GM21825 (cell line): ENCODE results near the gene PACRG.

ENCODE experiments used
- ATAC-seq: cut with Tn5 transposase; IDR thresholded peaks from one replicate; pipeline ENCODE4 v1.9.1; 2021; ENCODE audit warnings: mild to moderate bottlenecking, moderate library complexity; ENCODE audit not compliant: unreplicated experiment

The PACRG gene

DNA sequence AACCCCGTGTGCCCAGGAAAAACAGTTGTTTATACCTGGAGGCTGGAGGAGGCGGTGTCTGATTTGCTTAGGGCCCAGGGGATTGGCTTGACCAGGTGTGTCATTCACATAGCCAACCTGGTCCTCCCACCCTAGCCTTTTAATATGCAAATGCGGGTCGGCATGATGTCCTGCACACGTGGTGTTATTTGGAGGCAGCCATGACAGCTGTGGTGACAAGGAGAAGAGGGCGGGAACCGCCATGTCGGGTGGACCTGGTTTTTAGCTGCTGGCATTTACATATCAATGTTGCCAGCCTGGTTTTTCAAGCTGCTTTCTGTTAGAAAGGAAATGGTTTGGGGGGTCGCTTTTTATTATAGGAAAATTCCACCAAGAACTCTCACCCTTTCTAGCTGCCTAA, 395.3 kb downstream of the PACRG start:
- ATAC-seq: no peak

DNA sequence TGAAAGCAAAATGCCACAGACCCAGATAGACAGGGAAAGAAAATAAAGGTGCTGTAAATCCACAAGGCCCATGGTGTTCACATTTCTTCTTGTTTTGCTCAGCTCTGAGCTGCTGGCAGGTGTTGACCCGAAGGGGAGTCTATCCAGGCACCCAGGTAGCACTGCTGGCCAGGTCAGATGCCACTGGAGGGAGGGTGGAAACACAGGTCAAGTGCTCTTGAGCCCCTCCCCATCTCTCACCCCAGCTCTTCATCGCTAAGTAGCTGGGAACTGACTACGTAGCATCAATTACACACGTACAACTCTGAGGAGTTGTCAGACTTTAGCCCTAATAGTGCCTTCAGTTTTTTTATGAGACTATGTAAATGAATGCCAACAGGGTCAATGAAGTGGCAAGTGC, 399.0 kb downstream of the PACRG start:
- ATAC-seq: no peak

DNA sequence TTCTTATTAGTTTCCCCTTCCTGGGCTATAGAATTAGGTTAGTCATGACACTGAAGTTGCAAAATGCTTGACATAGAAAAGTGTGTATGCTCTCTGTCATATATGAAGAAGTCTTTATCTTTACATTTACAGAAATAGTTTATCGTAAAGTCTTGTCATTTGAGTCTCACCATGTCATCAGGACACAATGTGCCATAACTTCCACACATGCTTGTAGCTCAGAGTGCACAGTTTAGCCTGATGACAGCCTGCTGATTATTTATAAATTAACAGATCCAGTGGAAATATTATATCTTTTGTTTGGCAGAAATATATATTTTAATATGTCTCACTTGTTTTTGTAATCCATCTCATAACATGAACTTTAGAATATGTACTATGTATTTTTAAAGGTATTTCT, 399.8 kb downstream of the PACRG start:
- ATAC-seq: no peak

- no peak for ATAC-seq
These were observed 400.6 kb downstream of the PACRG start for GRCh38 chr6:163128324-163128723.

- ATAC-seq: no peak
These were observed 404.4 kb downstream of the PACRG start for GRCh38 chr6:163132050-163132750.

DNA sequence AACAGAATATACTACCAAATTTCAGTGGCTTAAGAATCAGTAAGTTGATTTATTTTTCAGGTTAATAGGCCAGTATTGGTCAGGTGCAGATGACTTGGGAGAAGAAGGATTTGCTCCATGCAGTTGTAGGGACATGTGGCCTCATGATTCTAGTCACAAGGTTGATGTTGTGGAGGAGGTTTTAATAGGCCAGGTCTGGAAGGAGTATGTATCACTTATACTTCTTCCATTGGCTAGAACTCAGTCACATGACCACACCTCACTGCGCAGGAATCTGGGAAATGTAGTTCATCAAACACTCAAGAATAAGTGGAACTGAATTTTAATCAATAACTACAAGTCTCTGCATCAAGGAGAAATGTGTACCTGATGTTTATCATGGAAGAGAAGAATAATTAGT, 405.2 kb downstream of the PACRG start:
- ATAC-seq: no peak

DNA sequence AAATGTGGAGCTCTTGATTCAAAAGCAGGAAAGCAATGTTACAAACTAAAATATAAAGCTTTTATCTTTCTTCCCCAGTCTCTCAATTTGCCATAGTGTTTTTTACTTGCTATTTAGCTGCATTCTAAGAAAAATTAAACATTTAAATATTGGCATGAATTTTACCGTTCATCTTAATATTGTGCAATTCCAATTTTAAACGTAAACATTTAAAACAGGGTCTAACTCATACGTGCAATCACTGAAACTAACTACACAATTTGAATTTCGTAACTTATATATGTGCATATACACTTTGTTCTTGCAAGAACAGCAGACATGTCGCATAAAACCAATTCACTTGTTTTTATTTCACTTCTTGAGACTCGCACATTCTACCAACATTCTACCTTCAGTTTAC, 405.9 kb downstream of the PACRG start:
- ATAC-seq: no peak

- no peak for ATAC-seq
These were observed 409.1 kb downstream of the PACRG start for GRCh38 chr6:163136681-163137397.

DNA sequence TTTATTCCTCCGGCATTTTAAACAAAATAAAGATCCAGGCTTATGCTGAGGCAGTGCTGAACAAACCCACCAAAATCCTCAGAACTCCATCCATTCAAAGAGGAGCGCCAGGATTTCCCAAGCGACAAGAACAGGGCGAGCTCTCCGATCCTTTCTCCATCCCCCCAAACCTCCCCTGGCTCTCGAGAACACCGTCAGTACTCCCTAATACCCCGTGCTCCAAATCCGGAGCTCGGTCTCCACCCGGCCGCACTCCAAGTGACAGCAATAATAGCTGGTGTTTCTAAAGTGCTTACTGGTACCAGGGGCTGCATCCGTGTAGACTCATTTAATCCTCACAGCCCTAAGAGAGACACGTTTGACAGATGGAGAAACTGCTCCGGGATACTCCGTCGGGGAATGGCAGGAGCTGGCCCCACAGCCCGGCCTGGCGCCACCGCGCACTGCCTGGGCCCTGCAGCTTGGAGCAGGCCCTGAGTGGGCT, 409.7 kb downstream of the PACRG start:
- ATAC-seq: no peak

DNA sequence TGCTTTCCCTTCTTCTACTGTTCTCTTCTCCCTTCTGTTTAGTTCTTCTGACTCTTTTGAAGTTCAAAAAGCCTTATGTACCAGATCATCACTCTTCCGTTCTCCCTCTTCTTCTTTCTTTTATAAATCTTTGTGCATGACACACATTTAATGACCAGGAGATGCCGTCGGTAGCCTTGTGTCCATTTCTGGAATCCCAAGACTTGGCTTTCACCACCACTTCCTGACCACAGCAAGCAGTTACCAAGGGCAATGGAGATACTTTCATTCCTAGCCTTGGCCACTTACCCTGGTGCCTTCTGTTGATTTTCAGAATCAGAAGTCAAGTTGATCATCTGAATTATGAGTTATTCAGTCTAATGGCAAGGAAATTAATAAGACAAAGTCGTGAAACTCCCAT, 418.3 kb downstream of the PACRG start:
- no peak for ATAC-seq

DNA sequence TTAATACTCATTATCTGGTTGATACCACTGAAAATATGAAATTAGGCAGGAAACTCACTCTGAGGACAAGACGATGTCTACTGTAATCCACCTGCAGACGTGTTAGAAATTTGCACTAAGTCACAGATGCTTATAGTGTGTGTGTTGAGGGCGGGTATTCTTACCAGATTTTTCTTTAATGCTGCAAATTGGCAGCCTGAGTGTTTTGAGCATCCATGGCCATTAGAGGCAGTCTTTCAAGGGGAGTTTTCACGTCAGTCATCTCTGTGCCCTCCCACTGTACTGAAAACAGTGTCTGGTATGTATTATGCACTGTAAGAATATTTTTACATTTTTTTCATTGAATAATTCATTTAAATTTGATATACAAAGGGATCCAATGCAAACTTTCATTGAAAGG, 420.2 kb downstream of the PACRG start:
- no peak for ATAC-seq

GRCh38 chr6:163148451-163149278, 420.9 kb downstream of the PACRG start:
- ATAC-seq: no peak

GRCh38 chr6:163149279-163149848, 421.6 kb downstream of the PACRG start:
- ATAC-seq: no peak

DNA sequence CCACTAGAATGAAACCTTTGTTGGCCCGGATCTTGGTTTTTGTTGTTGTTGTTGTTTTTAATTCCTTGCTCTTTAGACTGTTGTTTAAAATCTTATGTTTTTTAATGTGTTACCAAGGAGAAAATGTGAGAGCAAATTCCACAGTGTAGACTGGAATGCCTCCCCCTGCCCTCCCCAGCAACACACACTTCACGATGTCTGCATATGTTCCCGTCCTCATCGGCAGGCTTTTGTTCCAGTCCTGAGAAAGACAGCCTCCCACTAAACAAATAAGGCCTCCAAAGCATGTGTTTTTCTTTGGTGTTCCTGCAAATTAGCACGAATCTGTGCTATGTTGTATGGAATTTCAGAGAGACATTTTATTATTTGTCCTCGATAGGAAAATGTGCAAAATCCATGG, 423.4 kb downstream of the PACRG start:
- no peak for ATAC-seq

DNA sequence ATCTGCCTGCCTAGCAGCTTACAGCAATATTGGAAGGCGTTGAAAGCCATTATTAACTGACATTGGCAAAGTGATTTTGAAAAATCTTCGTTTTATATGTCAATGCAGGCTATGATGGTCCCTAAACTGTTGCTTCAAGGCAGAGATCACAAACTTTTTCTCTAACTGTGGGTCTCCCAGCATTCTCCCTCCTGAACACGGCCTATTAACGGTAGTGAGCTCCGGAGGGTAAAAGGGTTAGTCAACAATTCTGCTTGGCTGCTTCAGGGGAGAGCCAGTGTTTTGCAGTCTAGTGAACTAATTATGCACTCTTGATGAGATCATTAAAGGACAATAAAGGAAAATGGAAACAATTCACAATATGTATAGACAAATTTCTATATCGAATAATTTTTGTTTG, 424.9 kb downstream of the PACRG start:
- ATAC-seq: no peak

DNA sequence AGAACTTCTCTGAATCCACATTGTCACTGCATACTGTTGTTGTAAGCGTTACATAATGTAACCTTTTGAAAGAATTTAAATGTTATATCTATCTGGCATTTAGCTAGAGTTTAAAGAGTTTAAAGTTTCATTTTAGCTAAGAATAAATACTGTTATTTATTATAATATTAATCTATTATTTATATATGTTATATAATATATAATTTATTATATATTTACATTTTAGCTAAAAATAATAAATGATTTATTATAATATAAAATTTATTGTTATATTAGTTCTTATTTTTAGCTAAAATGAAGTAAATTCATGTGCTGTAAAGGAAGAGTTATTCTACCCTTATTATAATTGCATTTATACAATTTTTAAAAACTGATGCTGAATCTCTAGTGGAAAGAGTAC, 431.3 kb downstream of the PACRG start:
- ATAC-seq: no peak

DNA sequence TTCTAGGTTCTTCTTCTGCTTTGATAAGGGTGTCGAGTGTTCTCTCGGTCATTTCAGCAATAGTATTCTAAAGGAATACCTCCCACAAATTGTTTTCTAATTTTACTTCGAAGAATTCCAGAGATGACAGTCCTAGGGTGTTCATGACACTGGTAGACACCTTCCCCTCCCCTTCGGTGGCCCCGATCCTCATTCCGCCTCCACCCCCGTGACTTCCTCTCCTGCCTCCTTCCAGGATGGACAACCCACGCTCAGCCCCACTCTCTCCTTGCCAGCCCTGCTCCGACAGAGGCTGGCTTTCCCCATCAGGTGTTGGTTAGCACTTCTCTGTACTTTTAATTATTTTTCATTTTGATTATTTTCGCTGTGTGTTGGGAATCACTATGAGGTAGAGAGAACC, 431.9 kb downstream of the PACRG start:
- no peak for ATAC-seq

DNA sequence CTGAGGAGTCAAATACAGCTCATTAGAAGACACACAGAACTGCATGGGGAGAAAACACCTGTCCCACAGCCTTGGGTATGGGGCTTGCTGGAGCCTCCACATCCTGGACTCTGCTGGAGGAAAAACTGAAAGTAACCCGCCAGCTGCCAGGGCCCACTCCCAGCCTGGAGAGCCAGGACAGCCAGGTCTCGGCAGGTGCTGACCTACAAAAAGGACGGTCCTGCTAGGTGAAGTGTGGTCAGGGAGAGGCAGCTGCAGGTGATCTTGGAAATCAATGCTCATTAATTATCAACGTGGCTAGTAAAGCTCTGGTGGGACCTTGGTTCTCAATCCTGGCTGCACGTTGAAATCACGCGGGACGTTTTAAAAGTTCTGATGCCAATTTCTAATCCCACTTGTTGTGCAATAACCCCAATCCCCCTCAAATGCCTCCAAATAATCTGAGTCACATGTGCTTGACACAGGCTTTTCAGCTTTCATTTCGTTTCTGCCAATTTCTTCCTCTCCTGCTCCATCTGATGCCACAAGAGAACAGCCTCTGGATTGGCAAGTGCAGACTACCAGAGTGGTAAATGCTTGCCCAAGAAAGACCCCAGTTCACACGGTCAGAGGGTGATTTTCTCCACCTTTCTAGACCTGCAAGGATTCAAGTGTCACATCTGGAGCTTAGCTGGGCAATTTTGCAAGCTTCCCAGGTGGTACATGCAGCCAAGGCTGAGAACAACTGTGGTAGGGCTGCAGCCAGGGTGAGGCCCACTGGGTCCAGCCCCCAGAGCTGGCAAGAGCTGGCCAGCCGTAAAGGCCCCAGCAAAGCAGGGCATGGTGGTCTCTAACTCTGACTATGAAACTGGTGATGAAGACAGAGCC, 434.5 kb downstream of the PACRG start:
- ATAC-seq: no peak

DNA sequence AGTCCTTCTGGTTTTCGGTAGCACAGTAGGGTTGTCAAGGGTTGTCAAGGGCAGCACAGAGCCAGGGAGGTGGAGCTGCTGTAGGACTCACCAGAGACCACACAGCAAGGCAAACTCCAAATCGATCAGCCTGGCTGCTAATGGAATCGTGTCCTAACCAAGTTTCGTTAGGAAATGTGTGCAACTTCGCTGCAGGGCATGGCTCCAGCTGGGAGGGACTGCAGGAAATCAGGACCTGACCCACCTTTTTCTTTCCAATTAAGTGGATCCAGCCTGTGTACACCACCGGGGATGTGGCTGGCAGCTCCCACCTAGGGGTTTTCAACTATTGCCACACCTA, 435.1 kb downstream of the PACRG start:
- ATAC-seq: no peak

GRCh38 chr6:163164175-163164900, 436.6 kb downstream of the PACRG start:
- no peak for ATAC-seq
